Measurements from ENCODE around the gene RPS24. TPM values are rescaled to one million over a fixed set of nuclear protein-coding genes. Genes with fewer than 3 reads are reported as not detected.
"Not testable (repeated sequence)": the region's sequence is repeated elsewhere in the genome, so short reads cannot be mapped to it uniquely, and the experiment has no call there.

The RPS24 gene
- total RNA-seq, 1 donor from 2014 or later = 3,291 TPM

GRCh38 chr10:78058562-78058961 lies 24.9 kb downstream of the RPS24 start:
- TF ChIP-seq POLR2A (IDR thresholded peaks at IDR 0.05) (no peak), POLR2AphosphoS5 (IDR thresholded peaks at IDR 0.05; ENCODE audit: insufficient read depth in 1 of 2, low read depth in 1 of 2) (no peak), CTCF (IDR thresholded peaks at IDR 0.05) (no peak)
- H3K27me3 ChIP-seq = no peaks in the 10 kb centered on the region
- DNase-seq (ENCODE audit: extremely low spot score in 2 of 2) = no peak
- H3K27ac ChIP-seq = no peak overlapping the region
- H3K9me3 ChIP-seq = no peaks in the 10 kb centered on the region
- no peaks in the 10 kb centered on the region for H3K36me3 ChIP-seq
- intact Hi-C loops (cut with DNase I) = loop anchor here (5.0 kb wide), 1 partner anchor 234 kb away; no protein-coding TSS in a partner anchor
- H3K4me3 ChIP-seq = no peak overlapping the region
- H3K4me1 ChIP-seq = no peaks in the 10 kb centered on the region

GRCh38 chr10:78059906-78060702 lies 26.4 kb downstream of the RPS24 start:
- H3K4me1 ChIP-seq = no peaks in the 10 kb centered on the region
- intact Hi-C loops (cut with DNase I) = loop anchor here (5.0 kb wide), 1 partner anchor 232 kb away; no protein-coding TSS in a partner anchor
- H3K9me3 ChIP-seq = no peaks in the 10 kb centered on the region
- H3K4me3 ChIP-seq = no peak overlapping the region
- no peaks in the 10 kb centered on the region for H3K36me3 ChIP-seq
- DNase-seq (ENCODE audit: extremely low spot score in 2 of 2) = no peak
- no peaks in the 10 kb centered on the region for H3K27me3 ChIP-seq
- no peak overlapping the region for H3K27ac ChIP-seq
- TF ChIP-seq CTCF (IDR thresholded peaks at IDR 0.05) = no peak
- no peak for TF ChIP-seq POLR2AphosphoS5 (IDR thresholded peaks at IDR 0.05; ENCODE audit: insufficient read depth in 1 of 2, low read depth in 1 of 2)
- TF ChIP-seq POLR2A (IDR thresholded peaks at IDR 0.05) = no peak

GRCh38 chr10:78062296-78062695 lies 28.6 kb downstream of the RPS24 start:
- H3K36me3 ChIP-seq = no peaks in the 10 kb centered on the region
- intact Hi-C loops (cut with DNase I) = no loop called here
- TF ChIP-seq POLR2AphosphoS5 (IDR thresholded peaks at IDR 0.05; ENCODE audit: insufficient read depth in 1 of 2, low read depth in 1 of 2) (no peak), POLR2A (IDR thresholded peaks at IDR 0.05) (no peak), CTCF (IDR thresholded peaks at IDR 0.05) (no peak)
- no peaks in the 10 kb centered on the region for H3K27me3 ChIP-seq
- H3K4me1 ChIP-seq = no peaks in the 10 kb centered on the region
- H3K4me3 ChIP-seq = no peak overlapping the region
- no peak for DNase-seq (ENCODE audit: extremely low spot score in 2 of 2)
- no peak overlapping the region for H3K27ac ChIP-seq
- no peaks in the 10 kb centered on the region for H3K9me3 ChIP-seq

- H3K36me3 ChIP-seq = no peaks in the 10 kb centered on the region
- TF ChIP-seq POLR2AphosphoS5 (IDR thresholded peaks at IDR 0.05; ENCODE audit: insufficient read depth in 1 of 2, low read depth in 1 of 2) (no peak), POLR2A (IDR thresholded peaks at IDR 0.05) (no peak), CTCF (IDR thresholded peaks at IDR 0.05) (no peak)
- DNase-seq (ENCODE audit: extremely low spot score in 2 of 2) = no peak
- H3K4me3 ChIP-seq = no peak overlapping the region
- H3K27ac ChIP-seq = no peak overlapping the region
- H3K27me3 ChIP-seq = no peaks in the 10 kb centered on the region
- no peaks in the 10 kb centered on the region for H3K4me1 ChIP-seq
- intact Hi-C loops (cut with DNase I) = no loop called here
- H3K9me3 ChIP-seq = no peaks in the 10 kb centered on the region
Measured at GRCh38 chr10:78063236-78063635, 29.6 kb downstream of the RPS24 start.

- H3K36me3 ChIP-seq; H3K27ac ChIP-seq; H3K9me3 ChIP-seq; H3K27me3 ChIP-seq; DNase-seq (ENCODE audit: extremely low spot score in 2 of 2); intact Hi-C loops (cut with DNase I); H3K4me1 ChIP-seq; H3K4me3 ChIP-seq: not testable (repeated sequence)
Measured at GRCh38 chr10:78064919-78065318, 31.3 kb downstream of the RPS24 start.
